GM13976 (cell line): Measurements from ENCODE around the gene SUSD3.

Experiments
- DNase-seq: peaks from one replicate; pipeline ENCODE4 v3.0.0; 2012; ENCODE audit warnings: low spot score
- CTCF ChIP-seq: IDR thresholded peaks from 2 replicates; pipeline ENCODE4 v1.5.1; 2012; ENCODE audit warnings: borderline replicate concordance, mild to moderate bottlenecking; ENCODE audit not compliant: insufficient read depth; ENCODE audit errors: extremely low read depth, missing control alignments, control extremely low read depth
- in situ Hi-C: fragments of 300-500 bp; cut with MboI; formaldehyde crosslinking; loops from one replicate; pipeline ENCODE4 v1.12.0; 2022; ENCODE audit warnings: low sequenced_read_pairs, mixed read lengths, inconsistent platforms; ENCODE audit not compliant: unreplicated experiment

Gene SUSD3

GRCh38 chr9:93072383-93072795 lies 13.9 kb downstream of the SUSD3 start:
- DNase-seq = no peak
- no peak for TF ChIP-seq CTCF
- in situ Hi-C loops = no loop called here

GRCh38 chr9:93076101-93076791 lies 17.7 kb downstream of the SUSD3 start:
- no peak for TF ChIP-seq CTCF
- in situ Hi-C loops = no loop called here
- DNase-seq = no peak

- DNase-seq = no peak
- in situ Hi-C loops = no loop called here
Observed at GRCh38 chr9:93076792-93077128, 18.3 kb downstream of the SUSD3 start.

GRCh38 chr9:93077367-93077766 lies 18.9 kb downstream of the SUSD3 start:
- DNase-seq = peak; percentile 58
- in situ Hi-C loops = no loop called here
- TF ChIP-seq CTCF = no peak

More at GRCh38 chr9:93076792-93077128, 18.3 kb downstream of the SUSD3 start:
- no peak for TF ChIP-seq CTCF

GRCh38 chr9:93077811-93078210 lies 19.3 kb downstream of the SUSD3 start:
- no peak for TF ChIP-seq CTCF
- in situ Hi-C loops = no loop called here
- DNase-seq = no peak

- in situ Hi-C loops = no loop called here
- no peak for TF ChIP-seq CTCF
- no peak for DNase-seq
Observed at GRCh38 chr9:93079371-93079770, 20.9 kb downstream of the SUSD3 start.

- in situ Hi-C loops = no loop called here
- no peak for TF ChIP-seq CTCF
- DNase-seq = no peak
Observed at GRCh38 chr9:93080406-93080805, 21.9 kb downstream of the SUSD3 start.
